Measurements from ENCODE around the gene FRMD5. TPM values are rescaled to one million over a fixed set of nuclear protein-coding genes. Genes with fewer than 3 reads are reported as not detected.

The FRMD5 gene
- total RNA-seq, 1 donor from 2014 or later: 1.5 TPM

GRCh38 chr15:43987924-43988323 is 207.1 kb downstream of the FRMD5 start:
- DNase-seq (ENCODE audit: low spot score): no peak
- TF ChIP-seq CTCF (IDR thresholded peaks at IDR 0.05): no peak
- Mint-ChIP-seq H3K9me3 (ENCODE audit: low read depth) (no peaks in the 10 kb centered on the region), H3K4me3 (ENCODE audit: unreplicated experiment) (no peak overlapping the region), H3K27me3 (ENCODE audit: low read depth) (peaks cover 19% of the 10 kb centered on the region), H3K27ac (ENCODE audit: unreplicated experiment) (no peak overlapping the region), H3K4me1 (ENCODE audit: low read depth) (no peaks in the 10 kb centered on the region), H3K36me3 (ENCODE audit: low read depth) (no peaks in the 10 kb centered on the region)

- no peaks in the 10 kb centered on the region for H3K36me3 Mint-ChIP-seq (ENCODE audit: low read depth)
- H3K9me3 Mint-ChIP-seq (ENCODE audit: low read depth): no peaks in the 10 kb centered on the region
- H3K27ac Mint-ChIP-seq (ENCODE audit: unreplicated experiment): no peak overlapping the region
- no peak for TF ChIP-seq CTCF (IDR thresholded peaks at IDR 0.05)
- no peak for DNase-seq (ENCODE audit: low spot score)
- peaks cover 25% of the 10 kb centered on the region for H3K27me3 Mint-ChIP-seq (ENCODE audit: low read depth)
- H3K4me1 Mint-ChIP-seq (ENCODE audit: low read depth): no peaks in the 10 kb centered on the region
- no peak overlapping the region for H3K4me3 Mint-ChIP-seq (ENCODE audit: unreplicated experiment)
Observed at GRCh38 chr15:43985976-43986680, 208.9 kb downstream of the FRMD5 start.

- H3K9me3 Mint-ChIP-seq (ENCODE audit: low read depth): peaks cover 3% of the 10 kb centered on the region
Observed at GRCh38 chr15:43981576-43981975, 213.5 kb downstream of the FRMD5 start.

GRCh38 chr15:43977072-43977884 is 217.8 kb downstream of the FRMD5 start:
- no peak overlapping the region for H3K4me3 Mint-ChIP-seq (ENCODE audit: unreplicated experiment)
- no peaks in the 10 kb centered on the region for H3K4me1 Mint-ChIP-seq (ENCODE audit: low read depth)
- peaks cover 3% of the 10 kb centered on the region for H3K9me3 Mint-ChIP-seq (ENCODE audit: low read depth)
- no peak for DNase-seq (ENCODE audit: low spot score)
- no peaks in the 10 kb centered on the region for H3K36me3 Mint-ChIP-seq (ENCODE audit: low read depth)
- H3K27me3 Mint-ChIP-seq (ENCODE audit: low read depth): peaks cover 22% of the 10 kb centered on the region
- TF ChIP-seq CTCF (IDR thresholded peaks at IDR 0.05): no peak
- H3K27ac Mint-ChIP-seq (ENCODE audit: unreplicated experiment): no peak overlapping the region

More at GRCh38 chr15:43981576-43981975, 213.5 kb downstream of the FRMD5 start:
- H3K27me3 Mint-ChIP-seq (ENCODE audit: low read depth): peaks cover 24% of the 10 kb centered on the region
- no peak overlapping the region for H3K27ac Mint-ChIP-seq (ENCODE audit: unreplicated experiment)
- no peaks in the 10 kb centered on the region for H3K4me1 Mint-ChIP-seq (ENCODE audit: low read depth)
- no peak for DNase-seq (ENCODE audit: low spot score)
- TF ChIP-seq CTCF (IDR thresholded peaks at IDR 0.05): no peak
- no peak overlapping the region for H3K4me3 Mint-ChIP-seq (ENCODE audit: unreplicated experiment)
- no peaks in the 10 kb centered on the region for H3K36me3 Mint-ChIP-seq (ENCODE audit: low read depth)

- H3K4me3 Mint-ChIP-seq (ENCODE audit: unreplicated experiment): no peak overlapping the region
Observed at GRCh38 chr15:43975770-43976169, 219.3 kb downstream of the FRMD5 start.

More at GRCh38 chr15:43975770-43976169, 219.3 kb downstream of the FRMD5 start:
- DNase-seq (ENCODE audit: low spot score): no peak
- no peak for TF ChIP-seq CTCF (IDR thresholded peaks at IDR 0.05)
- Mint-ChIP-seq H3K27me3 (ENCODE audit: low read depth) (peaks cover 16% of the 10 kb centered on the region), H3K9me3 (ENCODE audit: low read depth) (peaks cover 3% of the 10 kb centered on the region), H3K36me3 (ENCODE audit: low read depth) (no peaks in the 10 kb centered on the region), H3K27ac (ENCODE audit: unreplicated experiment) (no peak overlapping the region), H3K4me1 (ENCODE audit: low read depth) (no peaks in the 10 kb centered on the region)

Data from chondrocyte (in vitro differentiated cells).